WTC11 (cell line): Measurements from ENCODE around the gene FRMD4A. TPM values are rescaled to one million over a fixed set of nuclear protein-coding genes. Genes with fewer than 3 reads are reported as not detected.

Experiments
- ATAC-seq: fragments of 200-7000 bp; cut with Tn5 transposase; 2 replicates; pipeline ENCODE4 v1.10.0; 2021; ENCODE audit warnings: mild to moderate bottlenecking, moderate library complexity
- CTCF ChIA-PET: fragments of 300-600 bp; sonication (Branson Sonifier 250); formaldehyde crosslinking; loops from one replicate; lab custom pipeline; 2021; ENCODE audit warnings: antibody characterized with exemption; lab: Charles Lee
- POLR2A ChIA-PET: fragments of 350-600 bp; sonication (Branson Sonifier 250); formaldehyde crosslinking; loops from one replicate; lab custom pipeline; 2021; ENCODE audit warnings: antibody characterized with exemption; lab: Charles Lee
- DNase-seq: peaks from one replicate; pipeline ENCODE4 v3.0.0; 2021; ENCODE audit warnings: low spot score
- H3K27ac Mint-ChIP-seq: 2 replicates; pipeline ENCODE4 v1.8.0; 2021; ENCODE audit warnings: mixed read lengths
- H3K27me3 Mint-ChIP-seq: 2 replicates; pipeline ENCODE4 v1.8.0; 2021; ENCODE audit warnings: low read depth, mild to moderate bottlenecking, moderate library complexity, mixed read lengths
- H3K36me3 Mint-ChIP-seq: 2 replicates; pipeline ENCODE4 v1.8.0; 2021; ENCODE audit warnings: mixed read lengths
- H3K4me1 Mint-ChIP-seq: 2 replicates; pipeline ENCODE4 v1.8.0; 2022; ENCODE audit warnings: mixed read lengths
- H3K4me3 Mint-ChIP-seq: 2 replicates; pipeline ENCODE4 v1.8.0; 2021; ENCODE audit warnings: mild to moderate bottlenecking, moderate library complexity, mixed read lengths
- H3K9me3 Mint-ChIP-seq: 2 replicates; pipeline ENCODE4 v1.8.0; 2021; ENCODE audit warnings: mixed read lengths
- CREB1 ChIP-seq: sonication (generic); formaldehyde crosslinking; IDR thresholded peaks from 2 replicates; pipeline ENCODE4 v1.8.0; 2023; ENCODE audit warnings: mild to moderate bottlenecking, missing genetic modification reagents
- E2F5 ChIP-seq: sonication (generic); formaldehyde crosslinking; IDR thresholded peaks from 2 replicates; pipeline ENCODE4 v1.8.1; 2022; ENCODE audit warnings: mild to moderate bottlenecking, moderate library complexity, missing genetic modification reagents
- GABPB1 ChIP-seq: sonication (generic); formaldehyde crosslinking; IDR thresholded peaks from 2 replicates; pipeline ENCODE4 v1.8.1; 2023; ENCODE audit warnings: mild to moderate bottlenecking, missing genetic modification reagents
- HMGA2 ChIP-seq: fragments of 250-450 bp; sonication (Bioruptor Pico); IDR thresholded peaks from 2 replicates; pipeline ENCODE4 v1.4.0; 2021; ENCODE audit warnings: mild to moderate bottlenecking, moderate library complexity
- IRF1 ChIP-seq: sonication (generic); formaldehyde crosslinking; IDR thresholded peaks from 2 replicates; pipeline ENCODE4 v1.8.0; 2023; ENCODE audit warnings: missing genetic modification reagents
- OVOL2 ChIP-seq: fragments of 250-450 bp; sonication (Bioruptor Pico); IDR thresholded peaks from 2 replicates; pipeline ENCODE4 v1.9.0; 2021; ENCODE audit warnings: mild to moderate bottlenecking, borderline replicate concordance
- SMAD3 ChIP-seq: sonication (generic); formaldehyde crosslinking; IDR thresholded peaks from 2 replicates; pipeline ENCODE4 v1.8.0; 2022; ENCODE audit warnings: missing genetic modification reagents, mild to moderate bottlenecking, borderline replicate concordance
- SMAD4 ChIP-seq: sonication (generic); formaldehyde crosslinking; IDR thresholded peaks from 2 replicates; pipeline ENCODE4 v1.8.0; 2022; ENCODE audit warnings: mild to moderate bottlenecking, missing genetic modification reagents
- SOX15 ChIP-seq: fragments of 250-450 bp; sonication (Bioruptor Pico); IDR thresholded peaks from 2 replicates; pipeline ENCODE4 v1.9.0; 2021; ENCODE audit warnings: mild to moderate bottlenecking
- ZBTB21 ChIP-seq: sonication (generic); formaldehyde crosslinking; IDR thresholded peaks from 2 replicates; pipeline ENCODE4 v1.8.1; 2023; ENCODE audit warnings: mild to moderate bottlenecking, missing genetic modification reagents, borderline replicate concordance
- ZNF416 ChIP-seq: fragments of 250-450 bp; sonication (Bioruptor Pico); IDR thresholded peaks from 2 replicates; pipeline ENCODE4 v1.9.0; 2021; ENCODE audit warnings: mild to moderate bottlenecking, inconsistent platforms
- ZNF425 ChIP-seq: fragments of 250-450 bp; sonication (Bioruptor Pico); conservative IDR thresholded peaks from 2 replicates; pipeline ENCODE4 v1.9.0; 2021; ENCODE audit warnings: mild to moderate bottlenecking
- total RNA-seq: library from RNA; stranded (reverse); gene quantifications from 3 replicates; pipeline ENCODE4 v1.2.3, GENCODE V29; 2021
- TF ChIP-seq, protein P1 (sequence below): sonication (generic); formaldehyde crosslinking; IDR thresholded peaks from 2 replicates; pipeline ENCODE4 v1.8.0; 2022; ENCODE audit warnings: mild to moderate bottlenecking, missing genetic modification reagents
- TF ChIP-seq, protein P2 (sequence below): sonication (generic); formaldehyde crosslinking; IDR thresholded peaks from 2 replicates; pipeline ENCODE4 v1.8.1; 2022; ENCODE audit warnings: mild to moderate bottlenecking, missing genetic modification reagents, moderate library complexity, borderline replicate concordance
- TF ChIP-seq, protein P3 (sequence below): fragments of 250-450 bp; sonication (Bioruptor Pico); IDR thresholded peaks from 2 replicates; pipeline ENCODE4 v1.9.0; 2021; ENCODE audit warnings: moderate library complexity, mild to moderate bottlenecking, inconsistent platforms, borderline replicate concordance

Gene FRMD4A
- total RNA-seq, 1 experiment from 2014 or later = 35.5 TPM

- Mint-ChIP-seq H3K4me1 (peaks cover 12% of the 10 kb centered on the region), H3K9me3 (no peaks in the 10 kb centered on the region), H3K4me3 (no peak overlapping the region), H3K36me3 (no peaks in the 10 kb centered on the region), H3K27ac (no peak overlapping the region), H3K27me3 (no peaks in the 10 kb centered on the region)
- TF ChIP-seq, protein P1, sequence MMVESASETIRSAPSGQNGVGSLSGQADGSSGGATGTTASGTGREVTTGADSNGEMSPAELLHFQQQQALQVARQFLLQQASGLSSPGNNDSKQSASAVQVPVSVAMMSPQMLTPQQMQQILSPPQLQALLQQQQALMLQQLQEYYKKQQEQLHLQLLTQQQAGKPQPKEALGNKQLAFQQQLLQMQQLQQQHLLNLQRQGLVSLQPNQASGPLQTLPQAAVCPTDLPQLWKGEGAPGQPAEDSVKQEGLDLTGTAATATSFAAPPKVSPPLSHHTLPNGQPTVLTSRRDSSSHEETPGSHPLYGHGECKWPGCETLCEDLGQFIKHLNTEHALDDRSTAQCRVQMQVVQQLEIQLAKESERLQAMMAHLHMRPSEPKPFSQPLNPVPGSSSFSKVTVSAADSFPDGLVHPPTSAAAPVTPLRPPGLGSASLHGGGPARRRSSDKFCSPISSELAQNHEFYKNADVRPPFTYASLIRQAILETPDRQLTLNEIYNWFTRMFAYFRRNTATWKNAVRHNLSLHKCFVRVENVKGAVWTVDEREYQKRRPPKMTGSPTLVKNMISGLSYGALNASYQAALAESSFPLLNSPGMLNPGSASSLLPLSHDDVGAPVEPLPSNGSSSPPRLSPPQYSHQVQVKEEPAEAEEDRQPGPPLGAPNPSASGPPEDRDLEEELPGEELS (CRISPR knock-in tag) = no peak
- TF ChIP-seq OVOL2 (CRISPR knock-in tag) (no peak), SMAD3 (CRISPR knock-in tag) (no peak)
- ATAC-seq (no peak), DNase-seq (no peak)
- CTCF ChIA-PET = no interaction called here
- POLR2A ChIA-PET = no interaction called here
Measured at GRCh38 chr10:13978533-13979115, 352.1 kb downstream of the FRMD4A start.

- no peaks in the 10 kb centered on the region for H3K9me3 Mint-ChIP-seq
- H3K27me3 Mint-ChIP-seq = no peaks in the 10 kb centered on the region
- no peak for ATAC-seq
- CTCF ChIA-PET = no interaction called here
- no peak for TF ChIP-seq ZBTB21 (CRISPR knock-in tag)
- TF ChIP-seq GABPB1 (CRISPR knock-in tag) = no peak
- no peak for TF ChIP-seq ZNF425 (CRISPR knock-in tag)
- TF ChIP-seq, protein P2, sequence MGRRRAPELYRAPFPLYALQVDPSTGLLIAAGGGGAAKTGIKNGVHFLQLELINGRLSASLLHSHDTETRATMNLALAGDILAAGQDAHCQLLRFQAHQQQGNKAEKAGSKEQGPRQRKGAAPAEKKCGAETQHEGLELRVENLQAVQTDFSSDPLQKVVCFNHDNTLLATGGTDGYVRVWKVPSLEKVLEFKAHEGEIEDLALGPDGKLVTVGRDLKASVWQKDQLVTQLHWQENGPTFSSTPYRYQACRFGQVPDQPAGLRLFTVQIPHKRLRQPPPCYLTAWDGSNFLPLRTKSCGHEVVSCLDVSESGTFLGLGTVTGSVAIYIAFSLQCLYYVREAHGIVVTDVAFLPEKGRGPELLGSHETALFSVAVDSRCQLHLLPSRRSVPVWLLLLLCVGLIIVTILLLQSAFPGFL = no peak
- TF ChIP-seq SOX15 (CRISPR knock-in tag) = no peak
- TF ChIP-seq HMGA2 (CRISPR knock-in tag) = no peak
- no peak for TF ChIP-seq CREB1 (CRISPR knock-in tag)
- no peak for TF ChIP-seq ZNF416 (CRISPR knock-in tag)
- TF ChIP-seq SMAD3 (CRISPR knock-in tag) = no peak
- no peak for TF ChIP-seq IRF1 (CRISPR knock-in tag)
- no peak for TF ChIP-seq SMAD4 (CRISPR knock-in tag)
- no peak for TF ChIP-seq E2F5 (CRISPR knock-in tag)
- TF ChIP-seq, protein P3, sequence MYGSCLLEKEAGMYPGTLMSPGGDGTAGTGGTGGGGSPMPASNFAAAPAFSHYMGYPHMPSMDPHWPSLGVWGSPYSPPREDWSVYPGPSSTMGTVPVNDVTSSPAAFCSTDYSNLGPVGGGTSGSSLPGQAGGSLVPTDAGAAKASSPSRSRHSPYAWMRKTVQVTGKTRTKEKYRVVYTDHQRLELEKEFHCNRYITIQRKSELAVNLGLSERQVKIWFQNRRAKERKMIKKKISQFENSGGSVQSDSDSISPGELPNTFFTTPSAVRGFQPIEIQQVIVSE (CRISPR knock-in tag) = no peak
- POLR2A ChIA-PET = no interaction called here
- peaks cover 17% of the 10 kb centered on the region for H3K4me1 Mint-ChIP-seq
- no peaks in the 10 kb centered on the region for H3K36me3 Mint-ChIP-seq
- DNase-seq = no peak
- no peak overlapping the region for H3K4me3 Mint-ChIP-seq
- no peak overlapping the region for H3K27ac Mint-ChIP-seq
Measured at GRCh38 chr10:13977861-13978532, 352.7 kb downstream of the FRMD4A start.
